GM12878 (cell line): Measurements from ENCODE around the gene WFIKKN1. TPM values are rescaled to one million over a fixed set of nuclear protein-coding genes. Genes with fewer than 3 reads are reported as not detected.

Source experiments
- ATAC-seq: fragments of 200-7000 bp; cut with Tn5 transposase; 3 replicates; pipeline ENCODE4 v1.9.1; 2020; ENCODE audit warnings: mild to moderate bottlenecking, moderate library complexity
- BruUV-seq: library from RNA; stranded (reverse); fragments of 400-500 nt; replicated peaks from 2 replicates; lab custom pipeline; 2021; lab: Mats Ljungman, UMichigan
- CTCF ChIA-PET: fragments of 300-600 bp; sonication (Branson Sonifier 250); formaldehyde crosslinking; extraction: SDS; loops from one replicate; lab custom pipeline; 2021; ENCODE audit warnings: inconsistent platforms; lab: Yijun Ruan, JAX
- POLR2A ChIA-PET: fragments of 350-600 bp; formaldehyde crosslinking; extraction: SDS; loops from one replicate; lab custom pipeline; 2021; ENCODE audit warnings: inconsistent platforms; lab: Charles Lee
- RAD21 ChIA-PET: fragments of 300-600 bp; sonication (Branson Sonifier 250); formaldehyde crosslinking; loops from one replicate; lab custom pipeline; 2023; ENCODE audit warnings: antibody characterized with exemption; ENCODE audit not compliant: unreplicated experiment; lab: Charles Lee
- SMC1A ChIA-PET: fragments of 300-600 bp; sonication (Branson Sonifier 250); formaldehyde crosslinking; loops from one replicate; lab custom pipeline; 2023; ENCODE audit not compliant: unreplicated experiment, uncharacterized antibody; lab: Charles Lee
- DNase-seq: peaks from one replicate; pipeline ENCODE4 v3.0.0-alpha.2; 2011; ENCODE audit warnings: low read depth, low spot score
- FAIRE-seq: peaks from 3 replicates; lab custom pipeline; 2011; peaks lifted over from hg19 to GRCh38; lab: Jason Lieb, UNC
- H2AFZ ChIP-seq: 2 replicates; pipeline ENCODE4 v1.6.0; 2011; ENCODE audit warnings: low read depth, low read length, control low read depth; ENCODE audit not compliant: control insufficient read depth
- H3K27ac ChIP-seq: 2 replicates; pipeline ENCODE4 v1.5.1; 2011; ENCODE audit warnings: control low read depth; ENCODE audit not compliant: control insufficient read depth, insufficient read depth
- H3K27me3 ChIP-seq, 2 experiments: replicated peaks in 1 of 2; 2 replicates each; pipeline versions ENCODE4 v1.6.0 to v1.6.1; 2011; ENCODE audit warnings: low read length in 1 of 2; ENCODE audit not compliant: control insufficient read depth in 2 of 2, insufficient read depth in 2 of 2
- H3K36me3 ChIP-seq, 2 experiments: 2 replicates each; pipeline ENCODE4 v1.5.1; 2011; ENCODE audit warnings: low read length in 1 of 2; ENCODE audit not compliant: control insufficient read depth in 2 of 2, insufficient read depth in 2 of 2
- H3K4me1 ChIP-seq: 2 replicates; pipeline ENCODE4 v1.6.1; 2011; ENCODE audit warnings: mild to moderate bottlenecking, low read length, moderate library complexity, mixed read lengths; ENCODE audit not compliant: control insufficient read depth, insufficient read depth
- H3K4me2 ChIP-seq: 2 replicates; pipeline ENCODE4 v1.6.0; 2011; ENCODE audit warnings: control low read depth; ENCODE audit not compliant: control insufficient read depth, insufficient read depth
- H3K4me3 ChIP-seq: fragments of 200-600 bp; sonication (generic); 2 replicates; pipeline ENCODE4 v1.5.1; 2016
- H3K79me2 ChIP-seq: 2 replicates; pipeline ENCODE4 v1.6.0; 2011; ENCODE audit warnings: low read length; ENCODE audit not compliant: control insufficient read depth, insufficient read depth
- H3K9ac ChIP-seq: 2 replicates; pipeline ENCODE4 v1.8.0; 2011; ENCODE audit warnings: low read length, control low read depth, mixed read lengths; ENCODE audit not compliant: control insufficient read depth, insufficient read depth
- H3K9me3 ChIP-seq: replicated peaks from 3 replicates; pipeline ENCODE4 v1.5.1; 2011; ENCODE audit warnings: mild to moderate bottlenecking, low read length; ENCODE audit not compliant: control insufficient read depth, insufficient read depth
- H4K20me1 ChIP-seq: 2 replicates; pipeline ENCODE4 v1.6.0; 2011; ENCODE audit not compliant: control insufficient read depth, insufficient read depth
- ATF3 ChIP-seq: IDR thresholded peaks from 2 replicates; pipeline ENCODE4 v1.6.1; 2011; ENCODE audit warnings: low read depth, mild to moderate bottlenecking, low read length, moderate library complexity, borderline replicate concordance; ENCODE audit errors: extremely low read depth
- BMI1 ChIP-seq: fragments of 450-650 bp; IDR thresholded peaks from 2 replicates; pipeline ENCODE4 v1.6.1; 2016; ENCODE audit warnings: mild to moderate bottlenecking, moderate library complexity, borderline replicate concordance
- CBX3 ChIP-seq: fragments of 200-600 bp; sonication (generic); IDR thresholded peaks from 2 replicates; pipeline ENCODE4 v1.6.1; 2016; ENCODE audit warnings: low read depth, borderline replicate concordance
- NR2F1 ChIP-seq: fragments of 450-650 bp; conservative IDR thresholded peaks from 2 replicates; pipeline ENCODE4 v1.6.1; 2017; ENCODE audit warnings: mild to moderate bottlenecking
- POU2F2 ChIP-seq: IDR thresholded peaks from 3 replicates; pipeline ENCODE4 v1.6.1; 2011; ENCODE audit warnings: low read depth, mild to moderate bottlenecking, low read length, borderline replicate concordance
- RBBP5 ChIP-seq: fragments of 200-600 bp; sonication (generic); conservative IDR thresholded peaks from 2 replicates; pipeline ENCODE4 v1.6.1; 2016
- SREBF2 ChIP-seq: IDR thresholded peaks from 2 replicates; pipeline ENCODE4 v1.6.1; 2012; ENCODE audit warnings: mild to moderate bottlenecking, low read length
- WRNIP1 ChIP-seq: IDR thresholded peaks from 2 replicates; pipeline ENCODE4 v1.6.1; 2011; ENCODE audit warnings: low read depth, low read length, improper control_type of control experiment, borderline replicate concordance
- ZBED1 ChIP-seq: IDR thresholded peaks from 2 replicates; pipeline ENCODE4 v1.6.1; 2016; ENCODE audit warnings: borderline replicate concordance
- WGBS: methylation state at CpG from one replicate; pipeline ENCODE4 v1.1.6; 2016; ENCODE audit warnings: low lambda C conversion rate; ENCODE audit not compliant: insufficient replicate concordance, insufficient coverage; ENCODE audit errors: missing lambda C conversion rate; 5-methylcytosine and 5-hydroxymethylcytosine counted together
- in situ Hi-C: fragments of 300-500 bp; cut with MboI; formaldehyde crosslinking; loops from 9 replicates; pipeline ENCODE4 v1.14.3; 2018; ENCODE audit warnings: mixed read lengths
- intact Hi-C: fragments of 100-400 bp; cut with micrococcal nuclease; formaldehyde crosslinking; loops from one replicate; pipeline ENCODE4 v1.14.2; 2022; ENCODE audit not compliant: unreplicated experiment
- polyA plus RNA-seq, 11 experiments: library from polyadenylated mRNA; depleted of rRNA in 4 of 11; unstranded in 6 of 11; stranded (reverse) in 5 of 11; fragments of >200 nt; fragmentation: Nextera tagmentation in 4 of 11; fragmentation: Illumina TruSeq in 1 of 11; extraction: Ambion mirVana in 4 of 11; extraction: Trizol in 1 of 11; gene quantifications; 1 replicate in 1 of 11; 2 replicates in 10 of 11; pipeline versions ENCODE4 v1.2.1 to v1.2.3, GENCODE V29; 2011 to 2016; ENCODE audit warnings: inconsistent platforms in 2 of 11, missing spikeins in 2 of 11, low read depth in 1 of 11
- total RNA-seq, 4 experiments: library from RNA; depleted of rRNA in 3 of 4; stranded (reverse); fragments of >200 nt in 3 of 4; fragmentation: Illumina TruSeq in 1 of 4; extraction: Trizol in 1 of 4; gene quantifications; 2 replicates each; pipeline versions ENCODE4 v1.2.1 to v1.2.3, GENCODE V29; 2013 to 2021

Gene WFIKKN1
- total and polyA plus RNA-seq, 10 of the 15 experiments (the other 5 are each of a cell fraction or from before 2014, with no cell fraction given): 0.01 to 0.41 (median 0.05) TPM; not detected in 2

GRCh38 chr16:609316-609715 lies 21.5 kb upstream of the WFIKKN1 start:
- FAIRE-seq (no peak), DNase-seq (no peak), ATAC-seq (no peak)
- RAD21 ChIA-PET: no interaction called here
- H3K4me1 ChIP-seq: no peaks in the 10 kb centered on the region
- no peak overlapping the region for H3K4me3 ChIP-seq
- no TSS peak for BruUV-seq
- no peak overlapping the region for H3K4me2 ChIP-seq
- H3K9me3 ChIP-seq: peaks cover 3% of the 10 kb centered on the region; the same call in 1 of the 3 replicates
- H3K9ac ChIP-seq: no peak overlapping the region
- CTCF ChIA-PET: interaction anchor here (1.1 to 2.0 kb wide), 4 partner anchors 9 to 38 kb away, joined by 3 to 4 read pairs (median 4); no protein-coding TSS in a partner anchor
- no peak overlapping the region for H3K27ac ChIP-seq
- H2AFZ ChIP-seq: no peak overlapping the region
- POLR2A ChIA-PET: interaction anchor here (1.0 kb wide), 1 partner anchor 27 kb away, joined by 4 read pairs; the partner anchor contains the start of gene METTL26
- SMC1A ChIA-PET: no interaction called here
- 91% methylated on average over 13 of the region's 13 CpGs for WGBS
- no peaks in the 10 kb centered on the region for H3K36me3 ChIP-seq
- no peaks in the 10 kb centered on the region for H3K27me3 ChIP-seq
- H4K20me1 ChIP-seq: no peaks in the 10 kb centered on the region
- intact Hi-C loops: no loop called here
- no peaks in the 10 kb centered on the region for H3K79me2 ChIP-seq
- in situ Hi-C loops: no loop called here
- TF ChIP-seq ATF3 (no peak), BMI1 (no peak), NR2F1 (no peak), CBX3 (no peak), POU2F2 (no peak), RBBP5 (no peak), ZBED1 (no peak), SREBF2 (no peak), WRNIP1 (no peak)
